Vagina (tissue), 2 donors: ENCODE data around the gene CNOT6. TPM values are rescaled to one million over a fixed set of nuclear protein-coding genes. Genes with fewer than 3 reads are reported as not detected.

Experiments used
- DNase-seq, 2 donors: peaks; one replicate each; pipeline ENCODE4 v3.0.0-alpha.2; 2017; ENCODE audit errors: extremely low spot score in 2 of 2
- H3K27ac ChIP-seq: fragments of 200-600 bp; sonication (generic); one replicate; pipeline ENCODE4 v1.5.1; 2019
- H3K27me3 ChIP-seq: fragments of 200-600 bp; sonication (generic); one replicate; pipeline ENCODE4 v1.5.1; 2019
- H3K36me3 ChIP-seq, 2 donors: fragments of 200-600 bp; sonication (generic); one replicate each; pipeline ENCODE4 v1.5.1; 2017 to 2019
- H3K4me1 ChIP-seq: fragments of 200-600 bp; sonication (generic); one replicate; pipeline ENCODE4 v1.5.1; 2019
- H3K4me3 ChIP-seq, 2 donors: fragments of 200-600 bp; sonication (generic); 1 replicate in 1 of 2; 2 replicates in 1 of 2; pipeline ENCODE4 v1.5.1; 2016 to 2019
- H3K9me3 ChIP-seq: fragments of 200-600 bp; sonication (generic); one replicate; pipeline ENCODE4 v1.5.1; 2019
- POLR2A ChIP-seq, 2 donors: fragments of 450-650 bp; IDR thresholded peaks; one replicate each; pipeline ENCODE4 v1.6.1; 2017; ENCODE audit warnings: antibody characterized with exemption in 2 of 2, mild to moderate bottlenecking in 2 of 2, moderate library complexity in 2 of 2
- POLR2AphosphoS5 ChIP-seq, 2 donors: sonication (generic); formaldehyde crosslinking; IDR thresholded peaks; one replicate each; pipeline ENCODE4 v1.9.0; 2017; ENCODE audit warnings: antibody characterized with exemption in 2 of 2, mild to moderate bottlenecking in 2 of 2, low read depth in 1 of 2; ENCODE audit not compliant: insufficient read depth in 1 of 2
- intact Hi-C: fragments of 100-400 bp; cut with DNase I; formaldehyde crosslinking; loops from one replicate; pipeline ENCODE4 v1.15.1; 2023
- total RNA-seq: library from RNA; depleted of rRNA; stranded (reverse); fragments of >200 nt; gene quantifications from one replicate; pipeline ENCODE4 v1.2.3, GENCODE V29; 2016
- TF ChIP-seq, protein P1 (sequence below), 3 experiments: fragments of 450-650 bp in 2 of 3; fragments of 200-600 bp in 1 of 3; sonication (generic) in 1 of 3; IDR thresholded peaks; one replicate each; pipeline ENCODE4 v1.5.1; 2017 to 2019; ENCODE audit warnings: antibody characterized with exemption in 3 of 3, mild to moderate bottlenecking in 2 of 3, moderate library complexity in 2 of 3

CNOT6 gene
- total RNA-seq, 1 donor from 2014 or later: 21.4 TPM

DNA sequence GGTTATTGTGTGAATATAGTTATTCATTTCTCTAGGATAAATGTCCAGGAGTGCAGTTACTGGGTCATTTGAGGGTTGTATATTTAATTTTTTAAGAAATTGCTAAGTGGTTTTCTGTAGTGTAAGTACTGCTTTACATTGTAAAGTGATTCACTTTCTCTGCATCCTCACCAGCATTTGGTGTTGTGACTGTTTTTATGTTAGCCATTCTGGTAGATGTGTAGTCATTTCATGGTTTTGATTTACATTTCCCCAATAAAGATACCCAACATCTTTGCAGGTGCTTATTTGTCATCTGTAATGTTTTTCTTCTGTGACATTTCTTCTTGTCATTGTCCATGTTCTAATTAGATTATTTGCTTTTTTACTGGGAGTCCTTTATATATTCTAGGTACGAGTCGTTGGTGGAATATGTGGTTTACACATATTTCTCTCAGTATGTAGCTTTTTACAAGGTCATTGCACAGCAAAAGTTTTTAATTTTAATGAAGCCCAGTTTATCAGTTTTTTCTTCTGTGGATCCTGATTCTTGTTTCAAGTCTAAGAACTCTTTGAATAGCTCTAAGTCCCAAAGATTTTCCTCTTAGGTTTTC is 63.1 kb downstream of the CNOT6 start:
- H3K36me3 ChIP-seq: peaks cover 0 to 11% of the 10 kb centered on the region in 2 donors
- no peak overlapping the region for H3K27ac ChIP-seq
- no peak overlapping the region for H3K4me3 ChIP-seq
- H3K4me1 ChIP-seq: no peaks in the 10 kb centered on the region
- no peak for DNase-seq
- intact Hi-C loops: no loop called here
- TF ChIP-seq, protein P1, sequence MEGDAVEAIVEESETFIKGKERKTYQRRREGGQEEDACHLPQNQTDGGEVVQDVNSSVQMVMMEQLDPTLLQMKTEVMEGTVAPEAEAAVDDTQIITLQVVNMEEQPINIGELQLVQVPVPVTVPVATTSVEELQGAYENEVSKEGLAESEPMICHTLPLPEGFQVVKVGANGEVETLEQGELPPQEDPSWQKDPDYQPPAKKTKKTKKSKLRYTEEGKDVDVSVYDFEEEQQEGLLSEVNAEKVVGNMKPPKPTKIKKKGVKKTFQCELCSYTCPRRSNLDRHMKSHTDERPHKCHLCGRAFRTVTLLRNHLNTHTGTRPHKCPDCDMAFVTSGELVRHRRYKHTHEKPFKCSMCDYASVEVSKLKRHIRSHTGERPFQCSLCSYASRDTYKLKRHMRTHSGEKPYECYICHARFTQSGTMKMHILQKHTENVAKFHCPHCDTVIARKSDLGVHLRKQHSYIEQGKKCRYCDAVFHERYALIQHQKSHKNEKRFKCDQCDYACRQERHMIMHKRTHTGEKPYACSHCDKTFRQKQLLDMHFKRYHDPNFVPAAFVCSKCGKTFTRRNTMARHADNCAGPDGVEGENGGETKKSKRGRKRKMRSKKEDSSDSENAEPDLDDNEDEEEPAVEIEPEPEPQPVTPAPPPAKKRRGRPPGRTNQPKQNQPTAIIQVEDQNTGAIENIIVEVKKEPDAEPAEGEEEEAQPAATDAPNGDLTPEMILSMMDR (IDR thresholded peaks at IDR 0.05): no peak
- TF ChIP-seq POLR2A (IDR thresholded peaks at IDR 0.05) (no peak), POLR2AphosphoS5 (IDR thresholded peaks at IDR 0.05; ENCODE audit: insufficient read depth in 1 of 2, low read depth in 1 of 2) (no peak)
- H3K9me3 ChIP-seq: no peaks in the 10 kb centered on the region
- H3K27me3 ChIP-seq: no peaks in the 10 kb centered on the region

DNA sequence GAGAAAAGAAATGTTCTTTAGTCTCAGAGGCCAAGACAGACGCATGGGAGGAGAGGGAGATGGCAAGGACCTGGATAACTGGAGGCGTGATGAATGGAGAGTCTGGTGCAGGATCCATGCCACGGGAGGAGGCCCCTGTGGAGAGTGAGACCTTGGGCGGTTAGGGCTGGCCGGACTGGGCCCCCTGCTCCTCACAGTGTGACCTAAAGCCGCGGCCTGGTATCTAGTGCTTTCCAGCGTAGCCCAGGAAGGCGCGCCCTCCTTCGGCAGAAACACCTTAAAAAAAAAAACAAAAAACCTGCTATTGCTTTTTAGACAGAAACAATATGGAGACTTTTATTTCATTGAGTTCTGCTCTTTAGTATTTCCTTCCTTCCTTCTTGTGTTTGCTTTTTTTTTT is 64.1 kb downstream of the CNOT6 start:
- intact Hi-C loops: no loop called here
- no peaks in the 10 kb centered on the region for H3K9me3 ChIP-seq
- peaks cover 0 to 8% of the 10 kb centered on the region in 2 donors for H3K36me3 ChIP-seq
- no peak overlapping the region for H3K4me3 ChIP-seq
- TF ChIP-seq POLR2A (IDR thresholded peaks at IDR 0.05) (no peak), POLR2AphosphoS5 (IDR thresholded peaks at IDR 0.05; ENCODE audit: insufficient read depth in 1 of 2, low read depth in 1 of 2) (no peak)
- TF ChIP-seq, protein P1 (IDR thresholded peaks at IDR 0.05): no peak
- no peaks in the 10 kb centered on the region for H3K27me3 ChIP-seq
- no peak for DNase-seq
- no peaks in the 10 kb centered on the region for H3K4me1 ChIP-seq
- H3K27ac ChIP-seq: no peak overlapping the region

DNA sequence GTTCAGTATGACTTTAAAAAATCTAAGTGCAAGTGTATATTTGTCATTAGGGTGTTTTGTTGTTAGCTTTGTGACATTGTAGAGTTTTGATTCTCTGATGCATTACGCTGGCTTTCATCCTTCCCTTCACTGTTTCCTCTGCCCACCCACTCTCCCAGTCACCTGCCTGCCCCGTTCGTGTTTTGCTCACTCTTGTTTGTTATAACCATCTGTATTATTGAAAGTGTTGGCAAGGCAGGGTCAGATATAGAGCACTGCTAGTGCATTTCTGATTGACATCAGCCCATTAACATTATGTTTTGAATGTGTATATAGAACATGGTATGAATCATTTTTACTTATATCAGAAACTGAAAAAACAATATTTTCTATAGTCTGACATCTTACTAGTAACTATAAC is 69.8 kb downstream of the CNOT6 start:
- TF ChIP-seq POLR2AphosphoS5 (IDR thresholded peaks at IDR 0.05; ENCODE audit: insufficient read depth in 1 of 2, low read depth in 1 of 2) (no peak), POLR2A (IDR thresholded peaks at IDR 0.05) (no peak)
- TF ChIP-seq, protein P1 (IDR thresholded peaks at IDR 0.05): no peak
- Histone ChIP-seq H3K4me1 (no peaks in the 10 kb centered on the region), H3K36me3 (peaks cover 0 to 38% of the 10 kb centered on the region in 2 donors), H3K27me3 (no peaks in the 10 kb centered on the region), H3K4me3 (no peak overlapping the region), H3K27ac (no peak overlapping the region), H3K9me3 (no peaks in the 10 kb centered on the region)
- no peak for DNase-seq
- intact Hi-C loops: no loop called here

DNA sequence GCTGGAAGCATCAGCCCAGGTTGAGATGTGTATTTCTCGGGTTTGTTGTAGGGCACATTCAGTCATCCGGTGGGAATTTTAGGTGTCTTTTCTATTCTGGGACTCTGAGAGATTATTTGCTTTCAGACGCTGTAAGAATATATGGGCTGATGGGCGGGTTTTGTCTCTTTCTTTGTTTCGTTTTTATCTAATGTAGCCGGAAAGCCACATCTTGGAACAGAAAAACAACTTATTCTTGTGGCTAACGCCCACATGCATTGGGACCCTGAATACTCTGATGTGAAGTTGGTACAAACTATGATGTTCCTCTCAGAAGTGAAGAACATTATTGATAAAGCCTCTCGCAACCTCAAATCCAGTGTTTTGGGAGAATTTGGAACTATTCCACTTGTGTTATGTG is 74.7 kb downstream of the CNOT6 start:
- no peaks in the 10 kb centered on the region for H3K4me1 ChIP-seq
- H3K9me3 ChIP-seq: no peaks in the 10 kb centered on the region
- peaks cover 0 to 49% of the 10 kb centered on the region in 2 donors for H3K36me3 ChIP-seq
- TF ChIP-seq, protein P1 (IDR thresholded peaks at IDR 0.05): no peak
- TF ChIP-seq POLR2AphosphoS5 (IDR thresholded peaks at IDR 0.05; ENCODE audit: insufficient read depth in 1 of 2, low read depth in 1 of 2): no peak
- TF ChIP-seq POLR2A (IDR thresholded peaks at IDR 0.05): no peak
- DNase-seq: no peak
- no peak overlapping the region for H3K4me3 ChIP-seq
- intact Hi-C loops: no loop called here
- no peaks in the 10 kb centered on the region for H3K27me3 ChIP-seq
- H3K27ac ChIP-seq: no peak overlapping the region

DNA sequence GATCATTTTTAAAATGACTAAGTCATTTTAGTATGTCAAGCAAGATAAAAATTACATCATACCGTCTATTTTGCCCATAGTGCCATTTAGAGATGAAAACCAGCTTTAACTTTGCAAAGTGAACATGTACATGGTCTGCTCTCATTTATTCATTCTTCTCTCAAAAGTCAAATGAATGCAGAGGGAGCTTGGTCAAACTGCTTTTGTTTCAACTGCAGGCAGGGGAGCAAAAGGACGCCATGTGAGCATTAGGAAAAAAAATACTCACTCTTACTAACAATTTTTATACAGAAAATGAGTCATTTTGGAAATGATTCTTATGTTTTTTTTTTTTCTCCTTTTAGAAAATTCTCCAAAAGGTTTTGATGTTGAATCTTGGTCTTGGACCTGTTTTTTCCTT is 81.4 kb downstream of the CNOT6 start:
- Histone ChIP-seq H3K36me3 (peaks cover 0 to 35% of the 10 kb centered on the region in 2 donors), H3K27ac (no peak overlapping the region), H3K4me3 (no peak overlapping the region), H3K4me1 (no peaks in the 10 kb centered on the region), H3K9me3 (no peaks in the 10 kb centered on the region), H3K27me3 (no peaks in the 10 kb centered on the region)
- intact Hi-C loops: no loop called here
- DNase-seq: no peak
- TF ChIP-seq, protein P1 (IDR thresholded peaks at IDR 0.05): no peak
- TF ChIP-seq POLR2A (IDR thresholded peaks at IDR 0.05) (no peak), POLR2AphosphoS5 (IDR thresholded peaks at IDR 0.05; ENCODE audit: insufficient read depth in 1 of 2, low read depth in 1 of 2) (no peak)
